ENCODE results near the gene DCK.
A peak's percentile ranks its signal among the peaks of the same experiment; 100 is the strongest.
"Not testable (repeated sequence)": the region's sequence is repeated elsewhere in the genome, so short reads cannot be mapped to it uniquely, and the experiment has no call there.

The DCK gene

DNA sequence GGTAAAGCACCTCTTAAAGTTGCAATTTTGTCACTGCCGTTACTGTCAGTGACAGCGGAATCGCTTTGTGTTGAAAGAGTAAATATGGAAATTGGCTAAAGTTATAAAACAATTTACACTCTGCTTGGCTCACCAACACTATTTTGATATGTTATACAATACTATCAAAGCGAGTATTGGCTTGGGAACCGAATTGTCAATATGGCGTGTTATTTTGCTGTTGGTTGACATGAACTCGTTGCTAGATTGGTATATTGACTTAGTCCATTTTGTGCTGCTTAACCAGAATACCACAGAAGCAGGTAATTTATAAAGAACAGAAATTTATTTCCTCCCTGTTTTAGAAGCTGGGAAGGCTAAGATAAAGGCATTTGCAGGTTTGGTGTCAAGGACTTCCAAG lies 58.6 kb downstream of the DCK start:
- intact Hi-C loops (cut with DNase I) = no loop called here
- no peak for DNase-seq

- intact Hi-C loops (cut with DNase I) = no loop called here
- DNase-seq = no peak
Measured at GRCh38 chr4:71052716-71053115, 59.3 kb downstream of the DCK start.

DNA sequence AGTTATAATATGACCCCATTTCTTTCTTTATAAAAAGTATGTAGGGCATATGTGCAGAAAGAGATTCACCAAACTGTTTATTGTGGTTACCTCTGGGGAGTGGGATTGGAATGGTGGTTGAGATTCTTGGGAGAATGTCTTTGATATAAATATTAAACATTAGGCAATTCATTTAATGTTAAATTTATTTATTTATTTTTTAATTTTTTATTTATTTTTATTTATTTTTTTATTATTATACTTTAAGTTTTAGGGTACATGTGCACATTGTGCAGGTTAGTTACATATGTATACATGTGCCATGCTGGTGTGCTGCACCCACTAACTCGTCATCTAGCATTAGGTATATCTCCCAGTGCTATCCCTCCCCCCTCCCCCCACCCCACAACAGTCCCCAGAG lies 60.2 kb downstream of the DCK start:
- DNase-seq; intact Hi-C loops (cut with DNase I): not testable (repeated sequence)

DNA sequence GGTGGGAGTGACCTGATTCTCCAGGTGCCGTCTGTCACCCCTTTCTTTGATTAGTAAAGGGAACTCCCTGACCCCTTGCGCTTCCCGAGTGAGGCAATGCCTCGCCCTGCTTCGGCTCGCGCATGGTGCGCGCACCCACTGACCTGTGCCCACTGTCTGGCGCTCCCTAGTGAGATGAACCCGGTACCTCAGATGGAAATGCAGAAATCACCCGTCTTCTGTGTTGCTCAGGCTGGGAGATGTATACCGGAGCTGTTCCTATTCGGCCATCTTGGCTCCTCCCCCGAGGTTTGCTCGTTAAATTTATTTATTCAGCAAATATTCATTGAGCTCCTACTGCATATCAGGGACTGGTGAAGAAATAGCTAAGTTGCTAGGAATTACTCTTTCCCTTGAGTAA lies 66.1 kb downstream of the DCK start:
- DNase-seq; intact Hi-C loops (cut with DNase I): not testable (repeated sequence)

DNA sequence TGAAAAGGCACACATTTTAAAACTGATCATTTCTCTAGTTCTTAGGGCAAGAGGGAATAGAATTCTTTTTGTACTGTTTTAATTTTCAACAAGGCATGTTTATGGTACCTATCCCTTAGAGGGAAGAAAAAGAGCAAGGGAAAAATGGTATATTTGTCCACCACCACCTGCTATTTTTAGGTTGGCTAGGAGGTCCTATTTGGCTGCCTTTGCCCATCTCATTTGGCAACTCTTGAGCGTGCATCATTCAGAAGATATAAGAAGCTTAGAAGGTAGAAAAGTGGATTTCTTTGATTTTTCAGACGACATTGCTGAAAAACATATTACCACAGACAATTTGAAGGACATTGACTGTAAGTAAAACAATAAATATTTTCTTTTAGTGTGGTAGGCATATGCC lies 69.0 kb downstream of the DCK start:
- no peak for DNase-seq
- intact Hi-C loops (cut with DNase I) = no loop called here

DNA sequence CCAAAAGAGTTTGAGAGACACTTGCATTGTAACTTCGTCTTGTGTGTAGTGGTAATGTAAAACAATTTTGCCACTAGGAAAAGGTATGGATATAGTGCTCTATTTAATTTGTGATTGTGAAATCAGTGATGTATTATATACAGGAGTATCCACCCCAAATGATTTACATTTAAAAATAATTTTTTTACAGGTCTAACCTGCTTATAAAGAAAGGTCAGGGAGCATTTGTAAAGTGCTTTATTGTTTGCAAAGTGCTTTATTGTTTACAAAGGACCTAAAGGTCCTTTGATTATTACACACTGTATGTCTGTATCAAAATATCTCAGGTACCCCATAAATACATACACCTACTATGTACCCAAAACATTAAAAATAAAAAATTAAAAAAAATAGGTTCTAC lies 70.3 kb downstream of the DCK start:
- DNase-seq = no peak
- intact Hi-C loops (cut with DNase I) = no loop called here

DNA sequence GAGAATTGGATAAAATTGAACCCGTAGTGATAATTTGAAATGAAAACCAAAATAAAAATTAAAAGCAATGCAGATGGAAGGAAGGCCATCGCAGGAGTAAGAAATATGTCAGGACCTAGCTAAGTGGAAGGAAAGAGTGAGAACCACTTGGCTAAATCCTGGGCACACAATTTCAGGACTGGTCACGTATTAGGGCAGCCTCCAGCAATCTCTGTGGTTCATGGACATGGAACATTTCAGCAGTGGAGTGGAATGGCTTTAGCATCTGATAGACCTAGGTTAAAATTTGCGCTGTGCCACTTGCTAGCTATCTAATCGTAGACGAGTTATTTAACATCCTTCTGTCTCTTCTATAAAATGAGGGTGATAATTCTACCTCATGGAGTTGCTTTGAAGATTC lies 71.1 kb downstream of the DCK start:
- DNase-seq = no peak
- intact Hi-C loops (cut with DNase I) = no loop called here

DNA sequence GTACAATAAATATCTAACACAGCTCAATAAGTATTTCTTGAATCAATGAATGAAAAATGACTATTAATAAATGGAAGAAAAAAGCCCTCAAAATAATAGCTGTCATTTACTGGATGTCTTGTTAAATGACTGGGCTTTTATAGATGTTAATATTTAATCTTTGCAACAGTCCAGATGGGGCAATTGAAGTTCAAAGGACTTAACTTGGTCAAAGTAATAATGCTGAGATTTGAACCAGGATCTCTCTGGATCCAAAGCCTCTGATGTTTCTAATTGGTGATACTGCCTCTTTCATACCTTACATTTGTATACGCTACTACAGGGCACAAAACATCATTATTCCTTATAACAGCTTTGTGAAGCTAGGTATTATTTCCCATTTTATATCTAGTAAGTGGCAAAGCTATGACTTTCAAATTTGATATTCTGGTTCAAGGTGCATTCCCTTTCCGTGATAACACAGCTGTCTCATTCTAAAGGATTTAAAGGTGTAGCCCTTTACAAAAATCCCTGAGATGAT lies 72.6 kb downstream of the DCK start:
- intact Hi-C loops (cut with DNase I) = no loop called here
- DNase-seq = no peak

DNA sequence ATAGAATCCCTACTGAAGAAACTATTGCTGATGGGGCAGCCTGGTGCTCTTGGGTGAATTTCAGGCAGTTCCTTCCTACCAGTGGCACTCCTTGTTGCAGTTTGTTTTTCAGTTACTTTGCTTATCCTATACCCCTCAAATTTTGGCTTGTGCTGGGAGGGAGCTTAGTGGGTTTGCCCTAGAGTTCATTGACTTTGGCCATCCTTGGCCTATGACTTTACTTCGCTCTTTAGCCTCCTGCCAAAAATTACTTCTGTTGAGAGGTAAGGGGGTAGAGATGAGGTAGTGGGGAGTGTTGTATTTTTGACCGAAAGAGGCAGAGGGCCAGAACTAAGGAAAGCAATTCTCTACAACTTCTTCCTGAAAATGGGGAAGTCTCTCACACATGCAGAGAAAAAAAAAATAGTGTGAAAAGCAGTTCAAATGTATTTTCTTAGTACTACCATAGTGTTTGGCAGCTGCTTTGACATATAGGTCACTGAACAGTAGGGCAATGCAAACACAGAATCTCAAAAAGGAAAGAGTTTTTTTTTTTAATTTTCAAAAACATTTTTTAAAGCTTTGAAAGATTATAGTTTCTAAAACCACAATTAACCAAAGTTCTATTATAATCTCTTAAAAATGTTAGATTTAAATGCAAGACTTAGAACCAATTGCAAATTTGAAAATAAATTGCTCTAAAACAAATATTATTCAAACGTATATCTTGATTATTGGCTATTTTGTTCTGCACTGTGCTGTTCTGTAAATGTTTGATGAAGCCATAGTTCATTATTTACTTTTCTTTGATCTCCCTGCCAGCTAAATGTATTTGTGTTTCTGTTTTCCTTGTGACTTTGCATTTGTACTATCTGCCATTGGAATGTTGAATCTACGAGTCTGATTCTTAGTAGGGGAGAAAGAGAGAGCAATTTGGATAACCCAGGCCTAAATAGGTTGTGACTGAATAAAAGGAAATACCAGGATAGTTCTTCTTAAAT lies 73.6 kb downstream of the DCK start:
- no peak for DNase-seq

DNA sequence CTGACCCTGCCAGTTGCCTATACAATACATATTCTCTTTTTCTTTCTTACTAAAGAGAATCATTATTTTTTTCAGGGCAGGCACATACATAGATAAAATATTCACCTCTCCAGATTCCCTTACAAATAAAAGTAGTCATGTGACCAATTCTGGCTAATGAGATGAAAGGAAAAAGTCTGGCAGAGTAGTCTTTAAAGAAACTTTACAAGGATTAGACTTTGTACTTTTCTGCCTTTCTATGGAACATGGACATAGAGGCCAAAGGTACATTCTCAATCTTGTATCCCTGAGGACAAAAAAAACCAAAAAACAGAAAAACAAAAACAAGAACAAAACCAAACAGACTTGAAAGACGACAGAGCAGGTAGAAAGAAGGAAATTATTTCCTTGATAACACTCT lies 75.6 kb downstream of the DCK start:
- intact Hi-C loops (cut with DNase I) = no loop called here
- no peak for DNase-seq

More for the DNA sequence above, 73.6 kb downstream of the DCK start:
- intact Hi-C loops (cut with DNase I) = no loop called here

- intact Hi-C loops (cut with DNase I) = no loop called here
- no peak for DNase-seq
Measured at GRCh38 chr4:71070015-71070414, 76.6 kb downstream of the DCK start.

DNA sequence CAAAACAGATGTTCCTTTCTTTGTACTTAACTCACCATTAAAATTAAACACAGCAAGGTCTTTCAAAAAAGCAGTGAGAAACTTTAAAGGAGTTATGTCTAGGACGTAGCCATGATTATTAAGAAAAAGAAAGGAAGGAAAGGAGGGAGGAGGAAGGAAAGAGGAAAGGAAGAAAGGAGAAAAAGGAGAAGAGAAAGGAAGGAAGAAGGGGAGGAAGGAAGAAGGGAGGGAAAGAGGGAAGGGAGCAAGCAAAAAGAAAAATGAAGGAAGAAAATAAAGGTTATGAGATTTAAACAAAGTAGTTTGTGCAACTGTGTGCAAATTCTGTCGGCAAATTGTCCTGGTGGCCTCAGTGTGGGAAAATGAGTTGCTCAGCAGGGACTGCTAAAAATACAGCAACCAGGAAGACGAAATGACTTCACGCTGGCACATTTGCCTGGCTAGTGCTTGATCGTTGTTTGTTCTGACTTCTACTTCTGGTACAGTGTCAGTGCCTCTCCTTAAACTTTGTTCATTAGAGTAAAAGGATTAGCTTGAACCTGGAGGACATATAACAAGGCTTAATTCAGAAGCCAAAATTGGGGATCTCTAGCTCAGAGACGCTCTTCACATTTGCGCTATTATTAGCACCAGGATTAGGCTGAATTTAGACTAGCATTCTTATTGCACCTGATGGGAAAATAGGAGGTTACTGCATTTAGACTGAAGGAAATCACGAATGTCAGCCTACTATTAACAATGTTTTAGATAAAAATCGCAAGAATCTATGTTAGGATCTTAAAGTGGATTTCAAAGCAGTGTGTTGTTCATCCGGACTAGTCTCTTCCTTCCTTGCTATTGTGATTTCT lies 81.2 kb downstream of the DCK start:
- intact Hi-C loops (cut with DNase I) = no loop called here
- peak in 1 of 10 donors; percentile 4 for DNase-seq
